Mucosa of descending colon (tissue), 3 donors: ENCODE measurements around the gene CREB1. TPM values are rescaled to one million over a fixed set of nuclear protein-coding genes. Genes with fewer than 3 reads are reported as not detected.

ENCODE experiments used
- ATAC-seq: fragments of 200-7000 bp; cut with Tn5 transposase; one replicate; pipeline ENCODE4 v1.9.1; 2020; ENCODE audit warnings: mild to moderate bottlenecking, moderate library complexity
- DNase-seq, 3 donors: peaks; one replicate each; pipeline ENCODE4 v3.0.0-alpha.2; 2020
- H3K36me3 ChIP-seq: fragments of 200-600 bp; one replicate; pipeline ENCODE4 v1.8.0; 2021; ENCODE audit warnings: low read depth, mild to moderate bottlenecking
- H3K4me1 ChIP-seq: fragments of 200-600 bp; one replicate; pipeline ENCODE4 v1.8.0; 2021; ENCODE audit warnings: low read depth, mild to moderate bottlenecking
- H3K4me3 ChIP-seq: fragments of 200-600 bp; one replicate; pipeline ENCODE4 v1.8.0; 2021; ENCODE audit warnings: mild to moderate bottlenecking
- H3K9me3 ChIP-seq: fragments of 200-600 bp; one replicate; pipeline ENCODE4 v1.8.0; 2021; ENCODE audit warnings: mild to moderate bottlenecking
- intact Hi-C, 2 donors: fragments of 100-400 bp; cut with DNase I in 1 of 2; cut with micrococcal nuclease in 1 of 2; formaldehyde crosslinking; loops; one replicate each; pipeline versions ENCODE4 v1.11.0 to v1.11.1; 2022; cut with DNase I, micrococcal nuclease
- total RNA-seq, 3 donors: library from RNA; stranded (reverse); fragmentation: NEBNext Ultra II Directional in 2 of 3; extraction: Animal tissue kit (Norgen Biotek cat#: 25700) in 2 of 3; gene quantifications; one replicate each; pipeline versions ENCODE4 v1.2.1 to v1.2.4, GENCODE V29; 2021 to 2023
- TF ChIP-seq, protein P1 (sequence below): fragments of 200-600 bp; IDR thresholded peaks from one replicate; pipeline ENCODE4 v1.8.0; 2022; ENCODE audit warnings: antibody characterized with exemption, mild to moderate bottlenecking
- donor health status: DM: no; HTN: no; CAD: no; lungs with moderate emphysema.
- donor health status: DM: no; HTN: no; CAD: no.
- donor health status: DM: no; HTN: yes; CAD: no.

The CREB1 gene
- total RNA-seq, 3 donors from 2014 or later = 51.1 to 65.0 (median 53.3) TPM

DNA sequence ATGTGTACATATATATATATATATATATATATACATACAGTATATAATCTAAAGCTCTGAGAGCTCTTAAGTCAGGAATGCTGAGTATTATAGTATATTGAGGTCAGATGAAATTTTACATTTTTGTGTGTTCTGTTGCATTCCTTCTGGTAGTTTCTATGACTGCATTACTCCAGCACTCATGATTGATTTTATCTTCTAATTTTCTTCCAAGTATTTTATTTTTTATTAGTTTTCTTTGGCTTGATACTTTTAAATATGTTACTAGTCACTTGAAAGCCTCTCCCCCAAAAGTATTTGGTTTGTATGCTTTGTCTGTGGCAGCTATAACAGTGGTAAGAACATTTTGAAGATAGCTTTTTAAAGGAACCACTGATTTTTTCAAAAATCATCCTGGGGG is 70.5 kb downstream of the CREB1 start:
- no peak overlapping the region for H3K4me3 ChIP-seq
- no peaks in the 10 kb centered on the region for H3K9me3 ChIP-seq
- no peaks in the 10 kb centered on the region for H3K4me1 ChIP-seq
- TF ChIP-seq, protein P1, sequence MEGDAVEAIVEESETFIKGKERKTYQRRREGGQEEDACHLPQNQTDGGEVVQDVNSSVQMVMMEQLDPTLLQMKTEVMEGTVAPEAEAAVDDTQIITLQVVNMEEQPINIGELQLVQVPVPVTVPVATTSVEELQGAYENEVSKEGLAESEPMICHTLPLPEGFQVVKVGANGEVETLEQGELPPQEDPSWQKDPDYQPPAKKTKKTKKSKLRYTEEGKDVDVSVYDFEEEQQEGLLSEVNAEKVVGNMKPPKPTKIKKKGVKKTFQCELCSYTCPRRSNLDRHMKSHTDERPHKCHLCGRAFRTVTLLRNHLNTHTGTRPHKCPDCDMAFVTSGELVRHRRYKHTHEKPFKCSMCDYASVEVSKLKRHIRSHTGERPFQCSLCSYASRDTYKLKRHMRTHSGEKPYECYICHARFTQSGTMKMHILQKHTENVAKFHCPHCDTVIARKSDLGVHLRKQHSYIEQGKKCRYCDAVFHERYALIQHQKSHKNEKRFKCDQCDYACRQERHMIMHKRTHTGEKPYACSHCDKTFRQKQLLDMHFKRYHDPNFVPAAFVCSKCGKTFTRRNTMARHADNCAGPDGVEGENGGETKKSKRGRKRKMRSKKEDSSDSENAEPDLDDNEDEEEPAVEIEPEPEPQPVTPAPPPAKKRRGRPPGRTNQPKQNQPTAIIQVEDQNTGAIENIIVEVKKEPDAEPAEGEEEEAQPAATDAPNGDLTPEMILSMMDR = no peak
- no peaks in the 10 kb centered on the region for H3K36me3 ChIP-seq
- intact Hi-C loops = no loop called here
- no peak for DNase-seq
- ATAC-seq = no peak

DNA sequence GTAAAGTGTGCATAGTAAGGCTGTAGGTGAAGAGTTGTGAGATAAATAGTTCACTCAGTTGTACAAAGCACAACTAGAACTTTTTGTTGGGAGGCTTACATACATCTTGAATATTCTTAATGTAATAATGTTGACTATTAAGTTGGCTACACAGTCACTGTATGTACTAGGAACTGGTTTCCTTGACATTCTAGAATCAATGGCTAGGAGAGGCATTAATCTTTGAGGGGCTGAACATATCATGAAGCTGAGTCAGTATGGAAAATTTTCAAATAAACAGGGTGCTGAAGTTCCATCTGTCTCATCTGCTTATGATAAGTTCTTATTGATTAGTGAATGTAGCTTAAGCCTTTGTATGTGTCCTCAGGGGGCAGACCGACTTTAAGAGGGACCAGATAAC is 72.0 kb downstream of the CREB1 start:
- TF ChIP-seq, protein P1 = no peak
- no peaks in the 10 kb centered on the region for H3K36me3 ChIP-seq
- DNase-seq (no peak), ATAC-seq (no peak)
- no peaks in the 10 kb centered on the region for H3K9me3 ChIP-seq
- H3K4me3 ChIP-seq = no peak overlapping the region
- H3K4me1 ChIP-seq = no peaks in the 10 kb centered on the region
- intact Hi-C loops = no loop called here

DNA sequence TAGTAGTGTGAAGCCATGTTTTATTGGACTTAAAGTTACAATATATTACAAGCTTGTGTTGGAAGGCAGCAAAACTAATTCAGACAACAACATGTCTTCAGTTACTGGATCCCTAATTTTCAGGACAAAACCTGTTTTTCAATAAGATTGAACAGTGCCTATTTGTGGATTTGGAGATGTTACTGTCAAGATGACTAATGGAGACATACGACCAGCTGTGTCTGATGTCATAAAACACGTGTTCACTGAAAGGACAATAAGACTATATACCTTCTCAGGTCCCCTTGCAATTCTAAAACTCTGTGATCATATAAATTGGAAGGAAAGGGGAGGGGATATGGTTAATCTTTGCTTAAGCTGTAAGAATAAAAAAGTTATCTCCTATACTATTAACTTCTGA is 73.7 kb downstream of the CREB1 start:
- Histone ChIP-seq H3K36me3 (no peaks in the 10 kb centered on the region), H3K4me3 (no peak overlapping the region), H3K9me3 (no peaks in the 10 kb centered on the region), H3K4me1 (no peaks in the 10 kb centered on the region)
- TF ChIP-seq, protein P1 = no peak
- intact Hi-C loops = no loop called here
- no peak for DNase-seq
- ATAC-seq = no peak

DNA sequence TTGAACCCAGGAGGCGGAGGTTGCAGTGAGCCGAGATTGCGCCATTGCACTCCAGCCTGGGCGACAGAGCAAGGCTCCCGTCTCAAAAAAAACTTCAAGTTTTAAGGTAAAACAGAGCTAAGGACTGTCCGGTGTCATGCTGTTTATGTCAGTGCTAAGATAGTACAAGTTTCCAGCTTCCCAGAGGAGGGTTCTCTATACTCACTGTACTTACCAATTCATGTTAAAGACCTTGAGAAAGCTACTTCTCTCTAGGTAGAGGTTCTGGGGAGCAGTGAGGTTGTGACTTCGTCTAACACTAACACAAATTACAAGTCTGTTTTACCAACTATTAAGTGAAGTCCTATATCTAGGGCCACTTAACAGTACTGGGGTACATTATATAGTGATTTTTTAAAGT is 76.6 kb downstream of the CREB1 start:
- Histone ChIP-seq H3K9me3 (no peaks in the 10 kb centered on the region), H3K36me3 (no peaks in the 10 kb centered on the region), H3K4me1 (no peaks in the 10 kb centered on the region), H3K4me3 (no peak overlapping the region)
- ATAC-seq (no peak), DNase-seq (no peak)
- TF ChIP-seq, protein P1 = no peak
- intact Hi-C loops = no loop called here

DNA sequence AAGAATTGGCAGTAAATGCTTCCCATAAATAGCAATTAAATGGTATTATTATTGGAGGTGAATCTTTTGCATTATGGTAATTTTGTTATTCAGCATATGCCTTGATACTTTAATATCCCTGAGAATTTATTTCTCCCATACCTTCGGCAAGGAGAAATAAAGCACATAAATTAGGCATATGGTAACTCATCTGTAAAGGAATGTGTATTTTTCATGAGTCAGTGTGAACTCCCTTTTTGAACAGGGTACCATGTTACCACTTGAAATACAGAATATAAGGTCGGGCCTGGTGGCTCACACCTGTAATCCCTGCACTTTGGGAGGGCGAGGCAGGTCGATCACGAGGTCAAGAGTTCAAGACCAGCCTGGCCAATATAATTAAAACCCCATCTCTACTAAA is 77.1 kb downstream of the CREB1 start:
- H3K9me3 ChIP-seq = no peaks in the 10 kb centered on the region

More for the DNA sequence above, 77.1 kb downstream of the CREB1 start:
- Histone ChIP-seq H3K36me3 (no peaks in the 10 kb centered on the region), H3K4me3 (no peak overlapping the region), H3K4me1 (no peaks in the 10 kb centered on the region)
- TF ChIP-seq, protein P1 = no peak
- intact Hi-C loops = no loop called here
- DNase-seq (no peak), ATAC-seq (no peak)
